ENCODE measurements around the gene SOWAHA. TPM values are rescaled to one million over a fixed set of nuclear protein-coding genes. Genes with fewer than 3 reads are reported as not detected.
A peak's percentile ranks its signal among the peaks of the same experiment; 100 is the strongest.

SOWAHA gene
- total RNA-seq, 2 donors from 2014 or later: 4.1 to 16.7 TPM

GRCh38 chr5:132856011-132856410 lies 42.9 kb downstream of the SOWAHA start:
- intact Hi-C loops (cut with DNase I): no loop called here
- DNase-seq (ENCODE audit: low spot score): no peak
- no peaks in the 10 kb centered on the region for H3K9me3 ChIP-seq
- no peaks in the 10 kb centered on the region for H3K27me3 ChIP-seq (replicated peaks; ENCODE audit: insufficient read depth)
- WGBS: 92% methylated on average over 3 of the region's 3 CpGs
- no peaks in the 10 kb centered on the region for H3K36me3 ChIP-seq
- no peak overlapping the region for H3K4me3 ChIP-seq
- no peaks in the 10 kb centered on the region for H3K4me1 ChIP-seq (replicated peaks)
- H3K27ac ChIP-seq: no peak overlapping the region
- TF ChIP-seq POLR2AphosphoS5 (IDR thresholded peaks at IDR 0.05) (no peak), CTCF (IDR thresholded peaks at IDR 0.05) (no peak), POLR2A (IDR thresholded peaks at IDR 0.05) (no peak)

- TF ChIP-seq POLR2A (IDR thresholded peaks at IDR 0.05) (no peak), POLR2AphosphoS5 (IDR thresholded peaks at IDR 0.05) (no peak), CTCF (IDR thresholded peaks at IDR 0.05) (no peak)
- 96% methylated on average over 2 of the region's 2 CpGs for WGBS
These were observed 46.9 kb downstream of the SOWAHA start for GRCh38 chr5:132859889-132860437.

GRCh38 chr5:132860742-132861141 lies 47.6 kb downstream of the SOWAHA start:
- TF ChIP-seq POLR2AphosphoS5 (IDR thresholded peaks at IDR 0.05): no peak
- TF ChIP-seq POLR2A (IDR thresholded peaks at IDR 0.05): no peak
- TF ChIP-seq CTCF (IDR thresholded peaks at IDR 0.05): no peak
- H3K36me3 ChIP-seq: no peaks in the 10 kb centered on the region
- DNase-seq (ENCODE audit: low spot score): no peak
- 63% methylated on average over 5 of the region's 5 CpGs for WGBS
- intact Hi-C loops (cut with DNase I): no loop called here
- H3K27ac ChIP-seq: no peak overlapping the region
- H3K9me3 ChIP-seq: no peaks in the 10 kb centered on the region
- no peak overlapping the region for H3K4me3 ChIP-seq
- H3K4me1 ChIP-seq (replicated peaks): no peaks in the 10 kb centered on the region
- no peaks in the 10 kb centered on the region for H3K27me3 ChIP-seq (replicated peaks; ENCODE audit: insufficient read depth)

More at GRCh38 chr5:132859889-132860437, 46.9 kb downstream of the SOWAHA start:
- no peak for DNase-seq (ENCODE audit: low spot score)
- no peak overlapping the region for H3K4me3 ChIP-seq
- H3K4me1 ChIP-seq (replicated peaks): no peaks in the 10 kb centered on the region
- H3K27me3 ChIP-seq (replicated peaks; ENCODE audit: insufficient read depth): no peaks in the 10 kb centered on the region
- intact Hi-C loops (cut with DNase I): no loop called here
- H3K9me3 ChIP-seq: no peaks in the 10 kb centered on the region
- no peak overlapping the region for H3K27ac ChIP-seq
- no peaks in the 10 kb centered on the region for H3K36me3 ChIP-seq

GRCh38 chr5:132865668-132866341 lies 52.7 kb downstream of the SOWAHA start:
- DNase-seq (ENCODE audit: low spot score): no peak
- intact Hi-C loops (cut with DNase I): loop anchor here (5.0 kb wide), 2 partner anchors 34 to 96 kb away; partner anchors contain the start of genes AFF4 and SHROOM1
- TF ChIP-seq POLR2AphosphoS5 (IDR thresholded peaks at IDR 0.05) (no peak), CTCF (IDR thresholded peaks at IDR 0.05) (no peak), POLR2A (IDR thresholded peaks at IDR 0.05) (no peak)
- Histone ChIP-seq H3K4me3 (peak overlapping the region; percentile 73 to 87), H3K4me1 (replicated peaks) (peaks cover 5% of the 10 kb centered on the region), H3K9me3 (no peaks in the 10 kb centered on the region), H3K27me3 (replicated peaks; ENCODE audit: insufficient read depth) (no peaks in the 10 kb centered on the region), H3K27ac (peak overlapping the region; percentile 94), H3K36me3 (peaks cover 0 to 10% of the 10 kb centered on the region in 2 donors)
- WGBS: 28% methylated on average over 30 of the region's 30 CpGs

Small RNA genes within 50 kb of the gene (small RNA-seq; reads per million reads assigned to genes)
- gene RNA5SP192: 0 reads per million in 2 donors

Other genes with a start within 250 kb of the SOWAHA start
- 1 to 10 TPM in 1 of 2 donors, not detected in 1; 2.3 TPM for gene IL13, start 155.1 kb upstream of the SOWAHA start, total RNA-seq
- gene IL4, start 139.3 kb upstream of the SOWAHA start, total RNA-seq: not detected
- gene KIF3A, start 75.8 kb upstream of the SOWAHA start, total RNA-seq: 10 to 100 TPM in 1 of 2 donors, 1 to 10 TPM in 1; 5.9 to 14.0 TPM
- 1 to 10 TPM in 1 of 2 donors, not detected in 1; 5.9 TPM for gene CCNI2, start 65.9 kb upstream of the SOWAHA start, total RNA-seq
- 10 to 100 TPM; 27.7 to 38.5 TPM for gene SEPTIN8, start 36.1 kb upstream of the SOWAHA start, total RNA-seq
- gene SHROOM1, start 17.3 kb downstream of the SOWAHA start, total RNA-seq: 100 to 1,000 TPM in 1 of 2 donors, 10 to 100 TPM in 1; 62.1 to 364 TPM
- 1 to 10 TPM in 1 of 2 donors, under 1 TPM in 1; 0.09 to 3.2 TPM for gene GDF9, start 53.2 kb downstream of the SOWAHA start, total RNA-seq
- 100 to 1,000 TPM; 201 to 223 TPM for gene UQCRQ, start 53.3 kb downstream of the SOWAHA start, total RNA-seq
- gene LEAP2, start 60.4 kb downstream of the SOWAHA start, total RNA-seq: 1 to 10 TPM in 1 of 2 donors, under 1 TPM in 1; 0.32 to 1.4 TPM
- gene AFF4, start 150.3 kb downstream of the SOWAHA start, total RNA-seq: 100 to 1,000 TPM in 1 of 2 donors, 10 to 100 TPM in 1; 57.2 to 105 TPM
- gene ZCCHC10, start 213.2 kb downstream of the SOWAHA start, total RNA-seq: 10 to 100 TPM in 1 of 2 donors, 1 to 10 TPM in 1; 7.8 to 10.5 TPM
- 10 to 100 TPM; 51.1 to 73.5 TPM for gene HSPA4, start 238.7 kb downstream of the SOWAHA start, total RNA-seq

Measured in prostate gland (tissue), 2 donors.